Measurements from ENCODE around the gene LYPD8. TPM values are rescaled to one million over a fixed set of nuclear protein-coding genes. Genes with fewer than 3 reads are reported as not detected.

LYPD8 gene
- total and polyA plus RNA-seq, 2 experiments from 2014 or later = not detected

- TF ChIP-seq CTCF (conservative IDR thresholded peaks at IDR 0.05; ENCODE audit: low read depth in 2 of 2) = no peak
- TF ChIP-seq EZH2phosphoT487 (IDR thresholded peaks at IDR 0.05; ENCODE audit: unreplicated experiment) = no peak
- TF ChIP-seq JUNB (IDR thresholded peaks at IDR 0.05; ENCODE audit: unreplicated experiment) = no peak
- no peak for TF ChIP-seq REST (IDR thresholded peaks at IDR 0.05; ENCODE audit: unreplicated experiment)
- no peak for TF ChIP-seq ZNF114 (CRISPR knock-in tag; IDR thresholded peaks at IDR 0.05)
- TF ChIP-seq ZNF331 (CRISPR knock-in tag; IDR thresholded peaks at IDR 0.05; ENCODE audit: low read depth) = no peak
- TF ChIP-seq NANOG (IDR thresholded peaks at IDR 0.05; ENCODE audit: borderline replicate concordance) = no peak
- no peak for TF ChIP-seq STAT1 (IDR thresholded peaks at IDR 0.05; ENCODE audit: unreplicated experiment)
These were observed 3.9 kb downstream of the LYPD8 start (continued) for GRCh38 chr1:248751635-248752034.

- H3K4me1 ChIP-seq (ENCODE audit: insufficient read depth) = no peaks in the 10 kb centered on the region
- H2AFZ ChIP-seq = no peak overlapping the region
- H3K4me1 Mint-ChIP-seq = no peaks in the 10 kb centered on the region
- H3K27ac ChIP-seq (ENCODE audit: low read depth) = no peak overlapping the region
- no peaks in the 10 kb centered on the region for H4K20me1 ChIP-seq (replicated peaks; ENCODE audit: insufficient read depth)
- no peak overlapping the region for H3K4me2 ChIP-seq
- no peaks in the 10 kb centered on the region for H3K27me3 ChIP-seq (ENCODE audit: insufficient read depth)
- no peak for ATAC-seq
- H3F3A ChIP-seq (replicated peaks; ENCODE audit: low read depth) = peaks cover 13% of the 10 kb centered on the region; the same call in 1 of the 2 replicates
- no peak overlapping the region for H3K4me3 Mint-ChIP-seq
- no peak for DNase-seq (ENCODE audit: low spot score)
- peaks cover 2% of the 10 kb centered on the region for H3K27me3 Mint-ChIP-seq (ENCODE audit: insufficient read depth, low read depth, poor library complexity)
- peaks cover 15% of the 10 kb centered on the region for H3K36me3 Mint-ChIP-seq (ENCODE audit: low read depth)
- H3K9me3 Mint-ChIP-seq = peaks cover 18% of the 10 kb centered on the region
- no peaks in the 10 kb centered on the region for H3K36me3 ChIP-seq (ENCODE audit: insufficient read depth)
- no peak overlapping the region for H3K4me3 ChIP-seq
- H3K27ac Mint-ChIP-seq = no peak overlapping the region
- no peaks in the 10 kb centered on the region for H3K9me2 ChIP-seq (ENCODE audit: insufficient read depth)
- no peak for TF ChIP-seq CREB1 (CRISPR knock-in tag; IDR thresholded peaks at IDR 0.05; ENCODE audit: low read depth)
- TF ChIP-seq POLR2AphosphoS5 (IDR thresholded peaks at IDR 0.05; ENCODE audit: low read depth) = no peak
- TF ChIP-seq CTCF (conservative IDR thresholded peaks at IDR 0.05; ENCODE audit: low read depth in 2 of 2) = no peak
- no peak for TF ChIP-seq ETS1 (IDR thresholded peaks at IDR 0.05)
- TF ChIP-seq ZNF331 (CRISPR knock-in tag; IDR thresholded peaks at IDR 0.05; ENCODE audit: low read depth) = no peak
- TF ChIP-seq STAT1 (IDR thresholded peaks at IDR 0.05; ENCODE audit: unreplicated experiment) = no peak
- no peaks in the 10 kb centered on the region for H3K79me2 ChIP-seq (replicated peaks; ENCODE audit: insufficient read depth)
These were observed 4.4 kb downstream of the LYPD8 start for GRCh38 chr1:248751142-248751541.
